ENCODE data around the gene INSYN2B. TPM values are rescaled to one million over a fixed set of nuclear protein-coding genes. Genes with fewer than 3 reads are reported as not detected.
A peak's percentile ranks its signal among the peaks of the same experiment; 100 is the strongest.

Gene INSYN2B
- total RNA-seq, 1 experiment from 2014 or later, result 1.5 TPM

DNA sequence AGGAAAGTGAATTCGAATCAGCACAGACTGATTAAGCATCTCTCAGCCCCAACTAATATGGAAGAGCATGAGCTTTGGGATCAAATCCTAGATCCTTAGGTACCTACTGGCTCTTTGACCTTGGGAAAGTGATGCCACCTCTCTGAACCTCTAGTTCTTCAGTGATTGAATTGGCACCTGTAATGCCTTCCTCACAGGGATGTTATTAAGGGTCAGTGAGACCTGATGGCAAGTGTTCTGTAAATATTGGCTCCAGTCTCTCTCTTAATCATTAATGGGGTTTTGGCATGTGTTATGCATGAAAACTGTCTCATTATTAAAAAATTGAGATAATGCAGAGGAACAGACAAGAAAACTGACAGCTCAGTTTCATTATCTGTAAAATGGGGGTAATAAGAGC, 115.8 kb downstream of the INSYN2B start:
- DNase-seq (no peak), ATAC-seq (no peak)
- Histone ChIP-seq H3K36me3 (ENCODE audit: low read depth, low read length) (no peaks in the 10 kb centered on the region), H3K4me2 (ENCODE audit: low read length) (no peak overlapping the region), H3F3A (ENCODE audit: low read length, unreplicated experiment) (no peaks in the 10 kb centered on the region), H3K9me2 (replicated peaks; ENCODE audit: low read length) (no peaks in the 10 kb centered on the region), H3K9me3 (ENCODE audit: low read length) (no peaks in the 10 kb centered on the region), H3K4me3 (ENCODE audit: low read length) (no peak overlapping the region), H3K4me1 (ENCODE audit: insufficient read depth, low read length) (peaks cover 10% of the 10 kb centered on the region; the same call in 1 of the 2 replicates), H4K20me1 (ENCODE audit: low read length) (no peaks in the 10 kb centered on the region), H3K27ac (ENCODE audit: low read length) (no peak overlapping the region), H3K9ac (ENCODE audit: low read length) (no peak overlapping the region), H3K27me3 (ENCODE audit: low read length) (no peaks in the 10 kb centered on the region), H2AFZ (ENCODE audit: low read length) (no peak overlapping the region), H3K79me2 (ENCODE audit: low read length) (no peaks in the 10 kb centered on the region)
- POLR2A ChIA-PET (ENCODE audit: unreplicated experiment), result no interaction called here
- TF ChIP-seq, protein P1, sequence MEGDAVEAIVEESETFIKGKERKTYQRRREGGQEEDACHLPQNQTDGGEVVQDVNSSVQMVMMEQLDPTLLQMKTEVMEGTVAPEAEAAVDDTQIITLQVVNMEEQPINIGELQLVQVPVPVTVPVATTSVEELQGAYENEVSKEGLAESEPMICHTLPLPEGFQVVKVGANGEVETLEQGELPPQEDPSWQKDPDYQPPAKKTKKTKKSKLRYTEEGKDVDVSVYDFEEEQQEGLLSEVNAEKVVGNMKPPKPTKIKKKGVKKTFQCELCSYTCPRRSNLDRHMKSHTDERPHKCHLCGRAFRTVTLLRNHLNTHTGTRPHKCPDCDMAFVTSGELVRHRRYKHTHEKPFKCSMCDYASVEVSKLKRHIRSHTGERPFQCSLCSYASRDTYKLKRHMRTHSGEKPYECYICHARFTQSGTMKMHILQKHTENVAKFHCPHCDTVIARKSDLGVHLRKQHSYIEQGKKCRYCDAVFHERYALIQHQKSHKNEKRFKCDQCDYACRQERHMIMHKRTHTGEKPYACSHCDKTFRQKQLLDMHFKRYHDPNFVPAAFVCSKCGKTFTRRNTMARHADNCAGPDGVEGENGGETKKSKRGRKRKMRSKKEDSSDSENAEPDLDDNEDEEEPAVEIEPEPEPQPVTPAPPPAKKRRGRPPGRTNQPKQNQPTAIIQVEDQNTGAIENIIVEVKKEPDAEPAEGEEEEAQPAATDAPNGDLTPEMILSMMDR (conservative IDR thresholded peaks at IDR 0.05; ENCODE audit: low read depth, low read length), result no peak
- no peak for TF ChIP-seq EZH2phosphoT487 (IDR thresholded peaks at IDR 0.05; ENCODE audit: borderline replicate concordance, low read length)
- TF ChIP-seq EZH2 (IDR thresholded peaks at IDR 0.05; ENCODE audit: low read length, unreplicated experiment), result no peak
- CTCF ChIA-PET, result no interaction called here
- no TSS peak for BruUV-seq (replicated peaks)
- intact Hi-C loops (cut with micrococcal nuclease), result no loop called here

DNA sequence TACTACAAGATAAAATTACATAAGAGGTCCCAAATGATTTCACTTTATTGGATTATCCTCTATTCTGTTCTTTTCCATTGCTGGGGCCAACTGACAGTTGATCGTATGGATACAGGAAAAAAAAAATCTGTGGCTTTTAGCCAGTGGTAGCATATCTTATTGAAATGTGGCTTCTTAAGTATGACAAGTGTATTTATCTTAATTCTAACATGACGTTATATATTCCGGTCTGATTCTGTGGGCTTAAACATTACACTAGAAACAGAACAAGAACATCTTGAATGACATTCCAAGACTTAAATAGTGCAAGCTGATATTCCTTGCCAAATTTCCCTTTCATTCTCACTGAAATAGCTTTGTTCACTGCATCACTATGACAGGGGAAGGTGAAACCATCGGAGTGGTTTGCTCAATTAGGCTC, 117.9 kb downstream of the INSYN2B start:
- Histone ChIP-seq H3K9me3 (ENCODE audit: low read length) (no peaks in the 10 kb centered on the region), H3K79me2 (ENCODE audit: low read length) (no peaks in the 10 kb centered on the region), H3K9me2 (replicated peaks; ENCODE audit: low read length) (no peaks in the 10 kb centered on the region), H3K4me1 (ENCODE audit: insufficient read depth, low read length) (peaks cover 10% of the 10 kb centered on the region; the same call in 1 of the 2 replicates), H3F3A (ENCODE audit: low read length, unreplicated experiment) (no peaks in the 10 kb centered on the region), H3K4me3 (ENCODE audit: low read length) (no peak overlapping the region), H3K27ac (ENCODE audit: low read length) (no peak overlapping the region), H3K36me3 (ENCODE audit: low read depth, low read length) (no peaks in the 10 kb centered on the region), H4K20me1 (ENCODE audit: low read length) (no peaks in the 10 kb centered on the region), H3K9ac (ENCODE audit: low read length) (no peak overlapping the region), H2AFZ (ENCODE audit: low read length) (no peak overlapping the region), H3K27me3 (ENCODE audit: low read length) (no peaks in the 10 kb centered on the region), H3K4me2 (ENCODE audit: low read length) (no peak overlapping the region)
- DNase-seq (no peak), ATAC-seq (no peak)
- CTCF ChIA-PET, result no interaction called here
- BruUV-seq (replicated peaks), result no TSS peak
- POLR2A ChIA-PET (ENCODE audit: unreplicated experiment), result no interaction called here
- intact Hi-C loops (cut with micrococcal nuclease), result no loop called here
- TF ChIP-seq EZH2 (IDR thresholded peaks at IDR 0.05; ENCODE audit: low read length, unreplicated experiment) (no peak), EZH2phosphoT487 (IDR thresholded peaks at IDR 0.05; ENCODE audit: borderline replicate concordance, low read length) (no peak)
- TF ChIP-seq, protein P1 (conservative IDR thresholded peaks at IDR 0.05; ENCODE audit: low read depth, low read length), result no peak

DNA sequence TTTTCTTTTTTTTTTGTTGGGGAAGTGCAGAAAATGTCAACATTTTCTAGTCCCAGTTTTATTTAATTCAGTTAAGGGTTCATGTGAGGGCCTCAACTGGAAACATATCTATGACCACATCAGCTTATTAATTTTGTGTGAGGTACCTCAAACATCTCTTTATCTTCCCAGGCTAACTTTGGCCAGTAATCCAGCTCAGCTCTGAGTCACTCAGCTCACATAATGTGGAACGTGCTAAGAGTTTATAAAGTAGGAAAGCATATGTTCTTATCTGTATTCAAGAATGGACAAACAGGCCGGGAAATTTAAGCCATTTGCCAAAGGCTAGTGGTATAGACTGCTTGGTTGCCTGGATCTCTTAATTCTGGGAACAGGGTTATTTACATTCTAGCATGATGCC, 118.4 kb downstream of the INSYN2B start:
- no peaks in the 10 kb centered on the region for H3K27me3 ChIP-seq (ENCODE audit: low read length)
- no peaks in the 10 kb centered on the region for H3F3A ChIP-seq (ENCODE audit: low read length, unreplicated experiment)
- no peak overlapping the region for H3K9ac ChIP-seq (ENCODE audit: low read length)
- intact Hi-C loops (cut with micrococcal nuclease), result no loop called here
- H3K9me2 ChIP-seq (replicated peaks; ENCODE audit: low read length), result no peaks in the 10 kb centered on the region
- 0 out of 2 replicates have a peak overlapping the region, but pooled peaks have one; percentile 6 for H3K27ac ChIP-seq (ENCODE audit: low read length)
- ATAC-seq, result peak; percentile 95
- H3K9me3 ChIP-seq (ENCODE audit: low read length), result no peaks in the 10 kb centered on the region
- H3K36me3 ChIP-seq (ENCODE audit: low read depth, low read length), result no peaks in the 10 kb centered on the region
- H3K4me1 ChIP-seq (ENCODE audit: insufficient read depth, low read length), result peaks cover 12% of the 10 kb centered on the region; the same call in 1 of the 2 replicates
- POLR2A ChIA-PET (ENCODE audit: unreplicated experiment), result interaction anchor here (0.5 kb wide), 1 partner anchor 15 kb away, joined by 3 read pairs; no protein-coding TSS in a partner anchor
- no peaks in the 10 kb centered on the region for H4K20me1 ChIP-seq (ENCODE audit: low read length)
- no peaks in the 10 kb centered on the region for H3K79me2 ChIP-seq (ENCODE audit: low read length)
- CTCF ChIA-PET, result interaction anchor here (0.5 to 0.6 kb wide), 2 partner anchors 156 to 947 kb away, joined by 3 read pairs; no protein-coding TSS in a partner anchor
- TF ChIP-seq, protein P1 (conservative IDR thresholded peaks at IDR 0.05; ENCODE audit: low read depth, low read length), result no peak
- TF ChIP-seq EZH2phosphoT487 (IDR thresholded peaks at IDR 0.05; ENCODE audit: borderline replicate concordance, low read length) (no peak), EZH2 (IDR thresholded peaks at IDR 0.05; ENCODE audit: low read length, unreplicated experiment) (no peak)
- no peak overlapping the region for H2AFZ ChIP-seq (ENCODE audit: low read length)
- no peak overlapping the region for H3K4me3 ChIP-seq (ENCODE audit: low read length)
- no peak overlapping the region for H3K4me2 ChIP-seq (ENCODE audit: low read length)
- BruUV-seq (replicated peaks), result no TSS peak
- peak; percentile 79 for DNase-seq
